NCI-H82 treated with DMSO at 0.1 percent for 48 hours (cell line): Measurements from ENCODE around the gene RACGAP1.
"Not testable (repeated sequence)": the region's sequence is repeated elsewhere in the genome, so short reads cannot be mapped to it uniquely, and the experiment has no call there.

Experiments
- DNase-seq: peaks from one replicate; lab custom pipeline; 2025; ENCODE audit not compliant: unreplicated experiment; lab: John Stamatoyannopoulos, UW

Gene RACGAP1

DNA sequence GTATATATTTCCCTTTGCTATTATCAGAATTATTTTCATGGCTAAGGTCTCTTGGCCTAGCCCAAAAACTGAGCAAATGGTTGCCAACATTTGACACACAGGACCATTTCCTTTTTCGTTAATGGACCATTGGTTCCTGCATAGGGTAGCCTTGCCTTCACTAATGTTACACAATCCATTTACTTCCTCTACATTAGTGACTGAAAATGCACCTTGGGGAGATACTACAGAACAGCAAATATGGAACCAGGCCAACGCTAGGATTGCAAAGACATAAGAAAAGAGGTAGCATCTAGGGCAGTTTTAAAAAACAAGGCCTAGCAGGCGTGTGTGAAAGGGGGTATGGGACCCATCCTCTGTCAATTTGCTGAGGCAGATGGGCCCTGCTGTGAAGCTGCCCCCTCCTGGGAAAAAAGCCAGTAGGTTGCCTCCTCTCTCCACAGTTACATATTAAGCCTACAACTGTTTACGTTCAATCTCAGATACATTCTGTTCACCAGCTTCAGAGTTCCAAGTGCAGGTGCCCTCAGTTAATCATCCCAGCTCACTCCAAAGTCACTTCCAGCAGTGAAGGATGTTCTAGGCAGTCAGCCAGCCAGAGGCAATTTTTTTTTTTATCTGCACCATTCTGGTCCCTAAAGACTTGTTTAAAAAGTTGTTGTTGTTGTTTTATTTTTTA is 37.5 kb downstream of the RACGAP1 start:
- DNase-seq, result no peak

DNA sequence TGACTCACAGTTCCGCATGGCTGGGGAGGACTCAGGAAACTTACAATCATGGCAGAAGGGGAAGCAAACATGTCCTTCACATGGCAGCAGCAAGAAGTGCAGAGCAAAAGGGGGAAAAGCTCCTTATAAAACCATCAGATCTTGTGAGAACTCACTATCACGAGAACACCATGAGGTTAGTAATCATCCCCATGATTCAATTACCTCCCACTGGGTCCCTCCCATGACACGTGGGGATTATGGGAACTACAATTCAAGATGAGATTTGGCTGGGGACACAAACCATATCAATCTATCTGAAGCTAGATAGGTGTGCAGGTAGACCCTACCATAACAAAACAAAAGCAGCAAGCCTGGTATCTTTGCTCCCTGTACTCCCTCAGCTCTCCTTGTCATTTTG is 38.8 kb downstream of the RACGAP1 start:
- not testable (repeated sequence) for DNase-seq

DNA sequence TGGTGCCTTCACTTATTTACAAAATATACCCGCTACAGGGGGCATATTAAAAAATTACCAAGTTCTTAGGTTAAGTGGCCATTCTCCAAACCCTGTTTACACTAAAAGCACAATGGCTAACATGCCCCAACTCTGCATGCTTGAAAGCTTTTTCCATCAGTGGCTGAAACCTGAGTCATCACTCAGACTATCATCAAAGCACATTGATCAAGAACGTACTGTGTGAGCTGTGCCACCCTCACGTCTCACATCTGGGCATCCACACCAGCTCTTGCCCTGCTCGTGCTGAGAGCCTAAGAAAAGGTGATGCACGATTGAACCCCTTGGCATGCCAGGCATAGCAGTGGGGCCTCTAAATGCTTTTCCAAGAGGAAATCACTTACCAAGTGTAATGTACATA is 39.3 kb downstream of the RACGAP1 start:
- DNase-seq, result no peak

DNA sequence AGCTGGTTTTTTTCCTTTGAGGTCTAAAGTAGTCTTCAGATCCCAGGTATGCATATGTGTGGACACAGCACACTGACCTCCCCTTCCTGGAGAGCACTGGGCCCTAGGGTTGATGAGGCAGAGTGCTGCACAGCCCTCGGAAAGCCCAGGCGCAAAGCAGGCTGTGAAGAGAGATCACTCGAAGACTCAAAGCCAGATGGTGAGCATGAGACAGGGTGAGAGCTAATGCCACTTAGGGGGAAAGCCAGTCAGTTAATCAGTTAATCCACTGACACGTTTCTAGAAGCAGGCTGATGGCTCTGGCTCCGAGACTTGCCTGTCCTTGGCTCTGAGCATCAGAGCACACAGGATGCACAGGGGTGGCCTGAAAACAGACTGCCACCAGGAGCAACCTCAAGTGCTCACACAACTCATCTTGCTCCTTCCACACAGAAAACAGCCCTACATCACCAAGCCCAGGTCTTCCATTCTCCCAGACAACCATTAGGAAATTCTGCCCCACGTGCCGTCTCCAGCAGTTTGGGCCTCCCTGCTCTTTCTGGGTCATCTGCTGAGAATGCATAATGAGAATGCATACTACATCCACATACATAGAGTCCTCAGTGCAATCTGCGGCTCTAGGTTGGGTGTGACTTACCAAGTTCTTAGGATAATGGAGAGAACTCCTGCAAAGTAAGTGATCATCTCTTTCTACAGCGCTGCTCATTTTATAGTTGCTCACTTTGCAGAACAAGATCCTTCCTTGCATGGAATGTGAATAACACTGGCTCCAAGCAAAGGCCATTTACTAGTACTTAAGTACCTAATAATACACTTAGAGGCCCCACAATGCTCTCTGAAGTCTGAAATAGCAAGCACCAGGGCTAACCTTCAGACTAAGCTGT is 40.6 kb downstream of the RACGAP1 start:
- peak; percentile 97 for DNase-seq

DNA sequence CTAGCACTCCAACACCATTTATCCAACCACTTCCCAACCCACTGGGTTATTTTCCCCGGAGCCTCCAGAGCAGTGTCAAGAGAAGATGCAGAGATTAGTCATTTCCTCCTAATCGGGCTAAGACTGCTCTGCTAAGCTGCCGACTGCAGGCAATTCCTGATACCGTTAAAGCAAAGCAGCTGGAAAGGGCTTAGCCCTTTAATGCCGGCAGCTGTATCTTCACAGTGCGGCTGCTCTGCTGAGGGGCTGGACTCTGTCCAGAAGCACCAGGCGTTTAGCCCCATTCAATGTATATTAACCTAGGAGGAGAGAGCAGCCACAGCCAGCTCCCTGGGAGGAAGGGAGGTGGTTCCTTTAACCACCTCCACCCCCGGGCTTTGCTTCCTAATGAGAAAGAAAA is 41.4 kb downstream of the RACGAP1 start:
- peak; percentile 96 for DNase-seq

DNA sequence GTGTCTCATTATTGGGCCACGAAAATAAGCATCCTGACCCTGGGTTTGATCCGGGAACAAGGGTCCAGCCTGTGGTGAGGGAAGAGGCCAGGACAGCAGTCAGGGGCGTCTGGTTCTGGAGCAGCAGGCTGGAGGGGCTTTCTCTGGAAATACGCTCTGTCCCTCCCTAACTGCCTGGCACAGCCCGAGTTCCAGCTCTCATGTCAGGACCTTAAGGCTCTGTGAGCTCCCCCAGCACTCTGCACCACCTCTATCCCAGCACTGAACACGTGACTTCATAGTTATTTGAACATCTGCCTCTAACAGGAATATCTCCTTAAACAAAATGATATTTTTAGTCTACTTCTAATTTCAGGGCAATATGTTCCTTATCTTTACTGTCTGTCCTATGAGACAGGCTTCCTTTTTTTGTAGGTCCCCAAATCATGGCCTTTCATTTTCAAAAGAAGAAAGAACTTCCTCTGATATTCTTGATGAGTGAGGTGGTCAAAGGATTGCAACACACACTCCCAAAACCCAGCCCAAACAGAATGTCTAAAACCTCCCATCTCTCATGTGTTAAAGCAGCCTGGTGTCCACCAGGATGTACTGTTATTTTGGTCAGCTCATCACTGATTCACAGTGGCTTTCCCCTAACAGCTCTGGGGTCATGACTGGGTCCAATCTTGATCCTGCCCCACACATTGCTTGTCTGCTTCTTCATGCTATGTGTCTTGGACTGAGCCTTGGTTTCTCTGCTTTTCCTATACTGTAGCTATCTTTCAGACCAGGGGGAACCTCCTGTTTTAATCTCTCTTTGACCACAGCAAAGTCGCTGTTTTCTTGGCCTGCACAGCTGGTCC is 42.8 kb downstream of the RACGAP1 start:
- no peak for DNase-seq

DNA sequence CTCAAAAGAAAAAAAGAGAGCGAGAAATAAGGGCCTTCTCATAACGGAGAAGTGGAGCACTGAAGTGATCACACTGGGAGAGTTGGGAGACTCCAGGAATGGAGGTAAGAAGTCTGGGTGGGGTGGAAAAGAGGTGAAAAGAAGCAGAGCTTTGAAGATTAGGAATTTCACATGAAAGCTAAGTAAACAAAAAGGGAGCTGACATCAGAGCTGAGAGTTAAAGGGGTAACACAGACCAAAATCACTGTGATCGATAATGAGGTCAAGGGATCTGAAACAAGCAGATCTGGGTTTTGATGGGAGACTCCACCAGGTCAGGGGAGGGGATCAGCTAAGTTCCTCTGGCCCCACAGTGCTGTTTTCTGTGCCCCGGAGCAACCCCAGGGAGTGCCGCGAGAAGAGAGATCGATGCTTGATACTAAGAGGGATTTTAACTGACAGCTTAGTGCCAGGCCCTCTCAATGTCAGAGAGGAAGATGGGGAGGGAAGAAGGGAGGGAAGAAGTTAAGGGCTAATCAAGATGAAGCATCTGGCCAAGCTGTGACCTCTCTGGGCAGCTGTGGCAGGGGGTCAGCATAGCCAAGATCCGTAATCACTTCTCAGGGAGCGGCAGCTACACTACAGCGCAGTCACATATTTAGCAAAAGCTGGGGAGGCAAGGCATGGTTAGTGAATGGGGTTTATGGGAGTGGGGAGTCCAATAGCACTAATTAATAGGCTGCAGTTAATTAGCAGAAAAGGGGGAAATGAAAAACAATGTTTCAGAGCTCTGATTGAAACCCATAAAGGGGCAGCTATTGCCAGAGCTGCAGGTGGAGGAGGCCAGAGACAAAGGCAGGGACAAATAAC is 44.6 kb downstream of the RACGAP1 start:
- peak; percentile 89 for DNase-seq

DNA sequence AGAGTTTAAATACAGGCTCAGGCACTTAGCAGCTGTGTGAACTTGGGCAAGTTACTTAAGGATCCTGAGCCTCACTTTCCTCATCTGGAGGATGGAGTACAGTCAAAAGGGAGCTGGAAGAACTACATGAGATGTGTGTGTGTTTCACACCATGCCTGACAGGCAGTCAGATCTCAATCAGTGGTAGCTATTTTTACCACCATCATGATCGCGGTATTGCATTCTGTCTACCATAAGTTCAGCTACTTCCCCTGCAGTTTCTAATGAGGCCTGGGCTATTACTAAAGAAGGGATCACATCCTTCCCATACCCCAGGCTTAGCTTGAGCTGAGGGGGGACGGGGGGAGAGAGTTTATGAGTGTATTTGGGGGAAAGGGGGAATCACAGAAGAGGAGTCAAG is 45.5 kb downstream of the RACGAP1 start:
- no peak for DNase-seq

DNA sequence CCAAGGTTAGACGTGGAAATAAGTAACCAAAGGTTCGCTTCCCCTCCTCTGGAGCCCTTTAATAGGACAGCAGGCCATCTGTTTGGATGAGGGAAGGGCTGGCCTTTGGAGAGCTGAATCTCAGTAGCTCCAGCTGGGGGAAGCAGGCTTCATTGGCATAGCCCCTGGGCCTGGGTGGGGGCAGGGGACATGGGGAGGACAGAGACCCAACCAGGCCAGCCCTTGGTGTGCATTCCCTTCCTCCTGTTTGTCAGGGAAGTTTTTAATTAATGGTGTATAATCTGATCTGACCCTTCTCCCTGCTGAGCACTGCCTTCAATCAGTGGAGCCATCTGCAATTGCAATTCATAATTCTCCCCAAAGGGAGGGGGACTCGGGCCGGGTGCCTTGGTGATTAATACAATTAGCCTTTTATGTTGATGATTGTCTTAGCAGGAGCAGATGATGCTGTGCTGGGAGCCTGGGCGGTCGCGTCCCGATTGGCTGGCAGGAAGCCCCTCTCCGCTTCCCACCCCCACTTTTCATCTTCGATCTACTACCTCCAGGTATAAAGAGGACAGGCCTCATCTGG is 46.2 kb downstream of the RACGAP1 start:
- peak; percentile 98 for DNase-seq

DNA sequence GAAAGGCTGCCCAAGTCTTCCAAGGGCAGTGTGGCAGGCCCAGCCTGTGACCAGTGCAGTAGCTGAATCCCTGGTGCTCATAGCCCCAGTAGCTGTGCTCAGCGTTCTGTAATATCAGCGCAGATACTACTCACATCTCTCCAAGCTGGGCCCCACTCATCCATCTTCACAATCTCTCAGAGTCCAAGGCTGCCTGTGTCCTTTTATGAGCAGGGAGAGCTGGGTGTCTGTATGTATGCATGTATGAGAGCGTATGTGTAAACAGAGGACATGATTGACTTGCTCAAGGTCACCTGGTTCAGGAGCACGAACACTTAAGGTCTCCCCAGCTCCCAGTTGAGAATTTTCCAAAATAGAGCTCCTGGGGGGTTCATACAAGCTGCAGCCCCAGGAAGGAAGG is 47.2 kb downstream of the RACGAP1 start:
- DNase-seq, result no peak

DNA sequence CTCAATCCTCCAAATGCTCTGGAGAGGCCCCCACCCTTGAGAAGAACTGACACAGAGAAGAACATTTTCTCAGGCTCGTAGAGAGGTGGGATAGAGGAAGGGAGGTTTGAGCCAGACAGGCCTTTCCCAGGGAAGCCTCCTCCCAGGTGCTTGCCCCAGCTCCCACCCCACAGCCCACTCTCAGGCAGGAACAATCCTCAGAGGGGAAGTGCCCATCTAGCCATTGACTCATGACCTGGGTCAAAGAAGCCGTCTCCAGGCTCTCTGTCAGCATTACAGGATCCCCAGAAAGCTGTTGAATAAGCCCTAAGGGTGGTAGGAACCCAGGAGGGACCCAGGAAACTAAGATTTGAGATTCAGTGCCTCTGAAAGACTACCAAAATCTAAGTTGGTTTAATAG is 48.7 kb downstream of the RACGAP1 start:
- DNase-seq, result no peak

DNA sequence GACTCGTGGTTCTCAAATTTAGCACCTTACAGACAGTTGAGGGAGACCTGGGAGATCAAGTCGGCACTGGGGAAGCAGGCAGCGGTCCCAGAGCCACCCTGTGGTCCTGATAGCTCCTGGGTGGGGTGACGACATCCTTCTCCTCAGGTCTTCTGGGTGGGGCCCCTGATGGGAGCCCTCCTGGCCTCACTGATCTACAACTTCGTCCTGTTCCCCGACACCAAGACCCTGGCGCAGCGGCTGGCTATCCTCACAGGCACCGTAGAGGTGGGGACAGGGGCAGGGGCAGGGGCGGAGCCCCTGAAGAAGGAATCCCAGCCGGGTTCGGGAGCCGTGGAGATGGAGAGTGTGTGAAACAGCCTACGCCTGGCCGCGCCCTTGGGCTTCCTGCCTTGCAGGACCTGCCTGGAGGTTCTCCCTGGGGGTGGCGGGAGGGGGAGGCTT is 50.0 kb downstream of the RACGAP1 start:
- DNase-seq, result no peak

DNA sequence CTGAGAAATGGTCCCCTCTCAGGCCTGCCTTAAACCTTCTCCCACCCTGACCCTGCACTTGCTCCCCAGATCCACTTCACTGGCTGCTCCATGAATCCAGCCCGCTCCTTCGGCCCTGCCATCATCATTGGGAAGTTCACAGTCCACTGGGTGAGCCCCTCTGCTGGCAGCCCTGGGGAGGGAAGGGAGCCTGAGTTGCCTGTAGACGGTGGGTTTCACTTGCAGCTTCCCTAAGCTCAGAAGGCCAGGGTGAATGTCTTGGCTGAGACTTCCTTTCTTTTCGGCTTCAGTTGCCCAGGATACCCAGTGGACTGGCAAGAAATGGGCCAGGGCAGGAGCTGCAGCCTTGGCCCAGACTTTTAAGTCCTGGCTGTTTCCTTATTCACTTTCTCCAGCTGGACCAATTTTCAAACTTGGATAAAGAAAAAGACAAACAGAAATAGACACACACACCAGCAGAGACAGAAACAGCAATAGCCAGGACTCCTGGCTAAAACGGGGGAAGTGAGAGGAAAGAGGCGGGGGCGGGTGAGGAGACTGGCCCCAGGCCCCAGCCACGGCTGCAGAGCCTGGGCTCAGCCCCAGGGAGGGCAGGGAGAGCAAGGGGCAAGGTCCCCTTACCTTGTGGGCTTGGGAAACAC is 50.5 kb downstream of the RACGAP1 start:
- no peak for DNase-seq

DNA sequence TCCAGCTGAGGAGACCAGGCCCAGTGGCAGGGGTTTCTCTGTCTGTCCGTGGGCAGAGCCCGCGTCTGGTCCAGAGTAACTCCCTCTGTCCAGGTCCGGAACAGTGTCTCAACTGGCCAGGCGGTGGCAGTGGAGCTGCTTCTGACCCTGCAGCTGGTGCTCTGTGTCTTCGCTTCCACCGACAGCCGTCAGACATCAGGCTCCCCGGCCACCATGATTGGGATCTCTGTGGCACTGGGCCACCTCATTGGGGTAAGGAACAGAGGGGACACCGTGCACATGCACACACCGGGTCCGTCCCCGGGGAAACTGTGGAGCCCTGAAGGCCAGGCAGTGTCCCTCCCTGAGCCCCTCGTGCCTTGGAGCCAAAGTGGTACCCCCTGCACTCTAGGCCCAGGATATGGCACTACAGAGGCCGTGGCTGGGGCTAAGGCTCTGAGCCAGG is 51.0 kb downstream of the RACGAP1 start:
- DNase-seq, result peak; percentile 30

DNA sequence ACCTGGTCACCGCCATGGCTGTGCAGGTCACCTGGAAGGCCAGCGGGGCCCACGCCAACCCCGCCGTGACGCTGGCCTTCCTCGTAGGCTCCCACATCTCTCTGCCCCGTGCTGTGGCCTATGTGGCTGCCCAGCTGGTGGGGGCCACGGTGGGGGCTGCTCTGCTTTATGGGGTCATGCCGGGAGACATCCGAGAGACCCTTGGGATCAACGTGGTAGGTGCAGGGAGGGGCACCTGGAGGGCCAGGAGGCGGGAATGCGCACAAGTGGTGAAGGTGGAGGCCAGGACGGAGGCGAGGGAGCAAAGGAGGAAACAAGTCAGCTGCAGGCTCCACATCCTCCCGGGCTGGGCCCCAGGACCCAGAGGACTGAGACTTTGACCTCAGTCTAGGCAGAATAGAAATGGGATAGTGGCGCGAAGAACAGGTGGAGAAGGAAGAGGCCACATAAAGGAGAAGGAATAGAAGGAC is 51.9 kb downstream of the RACGAP1 start:
- no peak for DNase-seq

DNA sequence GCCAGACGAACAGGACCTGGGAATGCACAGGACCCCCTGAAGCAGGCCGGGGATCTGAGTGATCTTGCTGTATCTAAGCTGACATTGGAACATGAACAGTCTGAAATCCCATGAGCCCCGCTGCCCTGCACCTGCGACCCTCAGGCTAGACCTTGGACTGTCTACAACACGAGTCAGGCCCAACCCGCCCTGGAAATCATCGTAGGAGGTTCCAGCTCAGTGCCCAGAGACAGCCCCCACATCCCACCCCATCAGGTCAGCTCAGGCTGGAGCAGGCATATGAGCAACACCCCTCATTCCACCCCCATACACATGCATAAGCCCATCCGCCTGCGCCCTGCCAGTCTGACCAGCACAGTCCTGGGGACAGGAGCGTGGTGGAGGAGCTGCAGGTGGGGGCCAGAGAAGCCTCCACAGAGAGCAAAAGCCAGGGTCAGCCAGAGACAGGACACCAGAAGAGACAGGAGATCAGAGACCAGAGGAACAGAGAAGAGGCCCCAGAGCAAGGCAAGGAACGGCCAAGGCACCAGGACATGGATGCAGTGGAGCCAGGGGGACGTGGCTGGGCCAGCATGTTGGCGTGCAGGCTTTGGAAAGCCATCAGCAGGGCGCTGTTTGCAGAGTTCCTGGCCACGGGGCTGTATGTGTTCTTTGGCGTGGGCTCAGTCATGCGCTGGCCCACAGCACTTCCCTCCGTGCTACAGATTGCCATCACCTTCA is 52.5 kb downstream of the RACGAP1 start, which contains the start of gene AQP6:
TSS of gene AQP6 (plus strand) at position 307 of the 720 bp plus-strand sequence. CDS start at position 534, 227 bp downstream.
- DNase-seq, result no peak

DNA sequence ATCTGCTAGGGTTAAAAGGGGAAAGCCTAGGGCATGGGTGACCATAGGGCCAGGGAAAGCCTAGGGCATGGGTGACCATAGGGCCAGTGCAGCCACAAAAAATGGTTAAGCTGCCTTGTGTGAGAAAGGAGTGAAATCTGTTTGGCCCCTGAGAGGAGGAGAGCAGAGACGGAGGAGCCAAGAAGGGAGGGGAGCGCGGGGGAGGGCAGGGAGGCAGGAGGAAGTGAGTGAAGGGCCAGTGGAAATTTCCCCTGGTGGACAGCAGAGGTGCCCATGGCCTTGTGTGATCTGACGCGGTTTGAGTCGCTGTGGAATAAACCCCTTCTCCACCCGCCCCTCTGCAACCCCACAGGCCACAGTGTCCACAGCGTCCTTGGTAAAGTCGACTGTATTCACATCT is 53.2 kb downstream of the RACGAP1 start:
- no peak for DNase-seq

DNA sequence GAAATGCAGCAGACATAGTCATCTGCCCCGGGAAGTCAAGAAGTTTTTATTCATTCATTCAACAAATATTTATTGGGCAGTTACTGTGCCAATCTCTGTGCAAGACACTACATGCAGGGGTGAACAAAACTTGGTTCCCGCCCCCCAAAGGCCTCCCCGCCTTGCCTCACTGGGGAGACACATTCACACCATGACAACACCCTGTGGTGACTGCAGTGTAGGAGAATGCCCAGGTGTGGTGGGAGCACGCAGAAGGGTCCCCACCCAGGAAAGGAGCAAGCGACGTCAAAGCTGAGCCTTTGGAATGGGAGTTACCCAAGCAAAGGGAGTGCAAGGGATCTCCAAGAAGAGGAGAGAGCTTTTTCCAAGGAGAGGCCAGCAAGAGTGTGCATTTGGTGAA is 54.2 kb downstream of the RACGAP1 start:
- no peak for DNase-seq

DNA sequence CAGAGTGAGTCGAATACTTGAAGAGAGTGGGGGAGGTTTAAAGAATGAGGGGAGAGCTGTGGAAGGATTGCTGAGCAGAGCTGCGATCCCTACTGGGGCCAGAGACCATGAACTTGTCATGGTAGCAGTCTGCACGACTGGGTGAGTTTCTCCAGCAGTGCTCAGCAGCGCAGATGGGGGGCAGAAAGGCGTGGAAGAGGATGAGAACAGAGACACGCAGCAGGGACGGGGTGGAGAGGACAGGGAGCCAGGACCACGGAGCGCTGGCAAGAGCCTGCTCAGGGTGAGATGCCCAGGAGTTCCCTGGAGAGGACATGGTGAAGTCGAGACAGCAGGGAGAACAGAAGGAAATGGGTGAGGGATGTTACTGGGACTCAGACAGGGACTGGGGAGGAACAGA is 54.6 kb downstream of the RACGAP1 start:
- DNase-seq, result no peak
